Measurements from ENCODE around the gene KDM5A. TPM values are rescaled to one million over a fixed set of nuclear protein-coding genes. Genes with fewer than 3 reads are reported as not detected.
"Not testable (repeated sequence)": the region's sequence is repeated elsewhere in the genome, so short reads cannot be mapped to it uniquely, and the experiment has no call there.

Gene KDM5A
- total and polyA plus RNA-seq, 10 donors, result 4.9 to 131 (median 79.3) TPM

- Histone ChIP-seq H3K27ac (peak overlapping the region in 1 of 8 donors; percentile 7), H3K9me3 (no peaks in the 10 kb centered on the region), H3K4me3 (no peak overlapping the region), H3K36me3 (peaks cover 0 to 100% (median 97%) of the 10 kb centered on the region in 6 donors), H3K4me1 (peaks cover 0 to 9% (median 0%) of the 10 kb centered on the region in 6 donors), H3K27me3 (replicated peaks in 1 of 7) (no peaks in the 10 kb centered on the region)
- intact Hi-C loops (cut with DNase I; ENCODE audit: low total_unique reads), result no loop called here
- WGBS, 5 donors, result 74 to 88% (median 79%) methylated on average over 9 of the region's 9 CpGs
- TF ChIP-seq POLR2A (IDR thresholded peaks at IDR 0.05) (no peak), POLR2AphosphoS5 (IDR thresholded peaks at IDR 0.05) (no peak)
- TF ChIP-seq, protein P1, sequence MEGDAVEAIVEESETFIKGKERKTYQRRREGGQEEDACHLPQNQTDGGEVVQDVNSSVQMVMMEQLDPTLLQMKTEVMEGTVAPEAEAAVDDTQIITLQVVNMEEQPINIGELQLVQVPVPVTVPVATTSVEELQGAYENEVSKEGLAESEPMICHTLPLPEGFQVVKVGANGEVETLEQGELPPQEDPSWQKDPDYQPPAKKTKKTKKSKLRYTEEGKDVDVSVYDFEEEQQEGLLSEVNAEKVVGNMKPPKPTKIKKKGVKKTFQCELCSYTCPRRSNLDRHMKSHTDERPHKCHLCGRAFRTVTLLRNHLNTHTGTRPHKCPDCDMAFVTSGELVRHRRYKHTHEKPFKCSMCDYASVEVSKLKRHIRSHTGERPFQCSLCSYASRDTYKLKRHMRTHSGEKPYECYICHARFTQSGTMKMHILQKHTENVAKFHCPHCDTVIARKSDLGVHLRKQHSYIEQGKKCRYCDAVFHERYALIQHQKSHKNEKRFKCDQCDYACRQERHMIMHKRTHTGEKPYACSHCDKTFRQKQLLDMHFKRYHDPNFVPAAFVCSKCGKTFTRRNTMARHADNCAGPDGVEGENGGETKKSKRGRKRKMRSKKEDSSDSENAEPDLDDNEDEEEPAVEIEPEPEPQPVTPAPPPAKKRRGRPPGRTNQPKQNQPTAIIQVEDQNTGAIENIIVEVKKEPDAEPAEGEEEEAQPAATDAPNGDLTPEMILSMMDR (IDR thresholded peaks at IDR 0.05 in 8 of 11, conservative IDR thresholded peaks at IDR 0.05 in 3 of 11), result no peak
- DNase-seq, result no peak
Measured at GRCh38 chr12:318759-319515, 70.2 kb downstream of the KDM5A start.

- no peak for DNase-seq
- H3K9me3 ChIP-seq, result no peaks in the 10 kb centered on the region
- intact Hi-C loops (cut with DNase I; ENCODE audit: low total_unique reads), result no loop called here
- H3K36me3 ChIP-seq, result peaks cover 15 to 100% (median 96%) of the 10 kb centered on the region in 6 donors
- H3K4me3 ChIP-seq, result no peak overlapping the region
- no peaks in the 10 kb centered on the region for H3K27me3 ChIP-seq (replicated peaks in 1 of 7)
- no peaks in the 10 kb centered on the region for H3K4me1 ChIP-seq
- 91 to 93% (median 93%) methylated on average over 2 of the region's 2 CpGs for WGBS, 5 donors
- H3K27ac ChIP-seq, result no peak overlapping the region
- TF ChIP-seq POLR2AphosphoS5 (IDR thresholded peaks at IDR 0.05), result no peak
- TF ChIP-seq, protein P1 (IDR thresholded peaks at IDR 0.05 in 8 of 11, conservative IDR thresholded peaks at IDR 0.05 in 3 of 11), result no peak
Measured at GRCh38 chr12:308511-308910, 80.6 kb downstream of the KDM5A start.

- H3K9me3 ChIP-seq, result peaks cover 0 to 5% (median 0%) of the 10 kb centered on the region in 8 donors
- no peak overlapping the region for H3K27ac ChIP-seq
- TF ChIP-seq, protein P1 (IDR thresholded peaks at IDR 0.05 in 8 of 11, conservative IDR thresholded peaks at IDR 0.05 in 3 of 11), result no peak
- peak in 1 of 3 donors; percentile 11 for TF ChIP-seq POLR2AphosphoS5 (IDR thresholded peaks at IDR 0.05)
- DNase-seq, result no peak
- WGBS, 5 donors, result 96 to 99% (median 98%) methylated on average over 10 of the region's 10 CpGs
- peaks cover 14 to 100% (median 96%) of the 10 kb centered on the region in 6 donors for H3K36me3 ChIP-seq
- intact Hi-C loops (cut with DNase I; ENCODE audit: low total_unique reads), result no loop called here
- no peak overlapping the region for H3K4me3 ChIP-seq
- H3K4me1 ChIP-seq, result peaks cover 0 to 6% (median 0%) of the 10 kb centered on the region in 6 donors
- no peaks in the 10 kb centered on the region for H3K27me3 ChIP-seq (replicated peaks in 1 of 7)
Measured at GRCh38 chr12:307406-307805, 81.7 kb downstream of the KDM5A start.

GRCh38 chr12:304805-305204, 84.3 kb downstream of the KDM5A start:
- DNase-seq, result no peak
- no peak overlapping the region for H3K27ac ChIP-seq
- no peak for TF ChIP-seq POLR2AphosphoS5 (IDR thresholded peaks at IDR 0.05)
- TF ChIP-seq, protein P1 (IDR thresholded peaks at IDR 0.05 in 8 of 11, conservative IDR thresholded peaks at IDR 0.05 in 3 of 11), result no peak
- TF ChIP-seq POLR2A (IDR thresholded peaks at IDR 0.05), result no peak
- 91 to 98% (median 95%) methylated on average over 5 of the region's 5 CpGs for WGBS, 5 donors
- no peak overlapping the region for H3K4me3 ChIP-seq
- H3K9me3 ChIP-seq, result peaks cover 0 to 16% (median 5%) of the 10 kb centered on the region in 8 donors
- peaks cover 0 to 6% (median 0%) of the 10 kb centered on the region in 6 donors for H3K4me1 ChIP-seq
- intact Hi-C loops (cut with DNase I; ENCODE audit: low total_unique reads), result no loop called here
- H3K36me3 ChIP-seq, result peaks cover 4 to 98% (median 76%) of the 10 kb centered on the region in 6 donors
- no peaks in the 10 kb centered on the region for H3K27me3 ChIP-seq (replicated peaks in 1 of 7)

DNA sequence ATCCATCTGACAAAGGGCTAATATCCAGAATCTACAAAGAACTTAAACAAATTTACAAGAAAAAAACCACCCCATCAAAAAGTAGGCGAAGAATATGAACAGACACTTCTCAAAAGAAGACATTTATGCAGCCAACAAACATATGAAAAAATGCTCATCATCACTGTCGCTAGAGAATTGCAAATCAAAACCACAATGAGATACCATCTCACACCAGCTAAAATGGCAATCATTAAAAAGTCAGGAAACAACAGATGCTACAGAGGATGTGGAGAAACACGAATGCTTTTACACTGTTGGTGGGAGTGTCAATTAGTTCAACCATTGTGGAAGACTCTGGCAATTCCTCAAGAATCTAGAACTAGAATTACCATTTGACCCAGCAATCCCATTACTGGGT, 86.4 kb downstream of the KDM5A start:
- H3K4me1 ChIP-seq; DNase-seq; H3K27me3 ChIP-seq (replicated peaks in 1 of 7); intact Hi-C loops (cut with DNase I; ENCODE audit: low total_unique reads); H3K4me3 ChIP-seq; H3K27ac ChIP-seq: not testable (repeated sequence)
- 50 to 70% (median 62%) methylated on average over 3 of the region's 3 CpGs for WGBS, 5 donors
- H3K9me3 ChIP-seq, result peaks cover 0 to 25% (median 8%) of the 10 kb centered on the region in 8 donors
- peaks cover 4 to 98% (median 67%) of the 10 kb centered on the region in 6 donors for H3K36me3 ChIP-seq

- WGBS, 5 donors, result 75 to 92% (median 85%) methylated on average over 1 of the region's 1 CpG
- H3K36me3 ChIP-seq, result peaks cover 7 to 98% (median 67%) of the 10 kb centered on the region in 6 donors
- DNase-seq; H3K27me3 ChIP-seq (replicated peaks in 1 of 7); H3K27ac ChIP-seq; intact Hi-C loops (cut with DNase I; ENCODE audit: low total_unique reads); H3K4me1 ChIP-seq; H3K4me3 ChIP-seq: not testable (repeated sequence)
- peaks cover 0 to 25% (median 8%) of the 10 kb centered on the region in 8 donors for H3K9me3 ChIP-seq
Measured at GRCh38 chr12:300166-300565, 89.0 kb downstream of the KDM5A start.

Measured in spleen (tissue), 11 donors.